Endothelial cell of umbilical vein (primary cell): ENCODE measurements around the gene B3GALT6. TPM values are rescaled to one million over a fixed set of nuclear protein-coding genes. Genes with fewer than 3 reads are reported as not detected.

Experiments
- BruUV-seq: library from RNA; stranded (reverse); fragments of 400-500 nt; replicated peaks from 2 replicates; lab custom pipeline; 2021; lab: Mats Ljungman, UMichigan
- CTCF ChIA-PET: fragments of 300-600, 350-600 bp; sonication (Branson Sonifier 250); formaldehyde crosslinking; loops from one replicate; lab custom pipeline; 2021; ENCODE audit warnings: antibody characterized with exemption, inconsistent platforms; lab: Charles Lee
- POLR2A ChIA-PET: fragments of 300-600, 350-600 bp; sonication (Branson Sonifier 250); formaldehyde crosslinking; loops from one replicate; lab custom pipeline; 2021; ENCODE audit warnings: antibody characterized with exemption, inconsistent platforms; lab: Charles Lee
- DNase-seq: peaks from one replicate; pipeline ENCODE4 v3.0.0-alpha.2; 2011; ENCODE audit warnings: low read depth, low spot score
- FAIRE-seq: peaks from 2 replicates; lab custom pipeline; 2011; peaks lifted over from hg19 to GRCh38; lab: Jason Lieb, UNC
- H2AFZ ChIP-seq: 2 replicates; pipeline ENCODE4 v1.6.0; 2012; ENCODE audit warnings: low read depth, low read length, control low read depth, inconsistent platforms
- H3K27ac ChIP-seq: 2 replicates; pipeline ENCODE4 v1.5.1; 2011; ENCODE audit warnings: low read depth, mild to moderate bottlenecking, control low read depth, low read length, moderate library complexity; ENCODE audit not compliant: insufficient read depth
- H3K27me3 ChIP-seq, 2 experiments: 2 replicates each; pipeline versions ENCODE4 v1.6.0 to v1.6.1; 2011; ENCODE audit warnings: low read length in 2 of 2, mixed read lengths in 1 of 2; ENCODE audit not compliant: control insufficient read depth in 2 of 2, insufficient read depth in 2 of 2
- H3K36me3 ChIP-seq, 2 experiments: 2 replicates in 1 of 2; 3 replicates in 1 of 2; pipeline ENCODE4 v1.5.1; 2011; ENCODE audit warnings: low read length in 2 of 2, mild to moderate bottlenecking in 1 of 2, moderate library complexity in 1 of 2; ENCODE audit not compliant: control insufficient read depth in 2 of 2, insufficient read depth in 2 of 2; ENCODE audit errors: extremely low read depth in 1 of 2
- H3K4me1 ChIP-seq: 3 replicates; pipeline ENCODE4 v1.5.1; 2011; ENCODE audit warnings: mild to moderate bottlenecking, low read length; ENCODE audit not compliant: control insufficient read depth, insufficient read depth; ENCODE audit errors: extremely low read depth
- H3K4me2 ChIP-seq: 2 replicates; pipeline ENCODE4 v1.6.1; 2011; ENCODE audit warnings: low read length, control low read depth, mixed read lengths; ENCODE audit not compliant: insufficient read depth
- H3K4me3 ChIP-seq, 3 experiments: fragments of 200-600 bp in 1 of 3; sonication (generic), shearing (Covaris generic) in 1 of 3; replicated peaks in 1 of 3; 2 replicates each; pipeline ENCODE4 v1.5.1; 2011 to 2016; ENCODE audit warnings: control low read depth in 3 of 3, low read length in 3 of 3, mild to moderate bottlenecking in 2 of 3, inconsistent platforms in 1 of 3, low read depth in 1 of 3, moderate library complexity in 1 of 3; ENCODE audit not compliant: insufficient read depth in 1 of 3
- H3K79me2 ChIP-seq: 2 replicates; pipeline ENCODE4 v1.6.0; 2012; ENCODE audit warnings: low read length, inconsistent platforms; ENCODE audit not compliant: control insufficient read depth, insufficient read depth
- H3K9ac ChIP-seq: replicated peaks from 2 replicates; pipeline ENCODE3; 2011; ENCODE audit warnings: low read length, control low read depth; ENCODE audit not compliant: insufficient read depth; ENCODE audit errors: extremely low read depth
- H3K9me1 ChIP-seq: replicated peaks from 3 replicates; pipeline ENCODE4 v1.6.0; 2011; ENCODE audit warnings: mild to moderate bottlenecking, low read length; ENCODE audit not compliant: control insufficient read depth, insufficient read depth; ENCODE audit errors: extremely low read depth
- H3K9me3 ChIP-seq: replicated peaks from 2 replicates; pipeline ENCODE4 v1.5.1; 2012; ENCODE audit warnings: low read length, inconsistent platforms; ENCODE audit not compliant: control insufficient read depth, insufficient read depth
- H4K20me1 ChIP-seq: replicated peaks from 2 replicates; pipeline ENCODE3; 2011; ENCODE audit warnings: mild to moderate bottlenecking, low read length; ENCODE audit not compliant: control insufficient read depth, insufficient read depth; ENCODE audit errors: extremely low read depth
- EZH2 ChIP-seq: IDR thresholded peaks from 2 replicates; pipeline ENCODE4 v1.6.1; 2012; ENCODE audit warnings: borderline replicate concordance, low read depth, mild to moderate bottlenecking, moderate library complexity, low read length, inconsistent platforms; ENCODE audit not compliant: severe bottlenecking
- FOS ChIP-seq: IDR thresholded peaks from 2 replicates; pipeline ENCODE4 v1.6.1; 2011; ENCODE audit warnings: mild to moderate bottlenecking, low read length, moderate library complexity, borderline replicate concordance; ENCODE audit not compliant: insufficient read depth
- GATA2 ChIP-seq: IDR thresholded peaks from 2 replicates; pipeline ENCODE4 v1.7.0; 2011; ENCODE audit warnings: low read depth, mild to moderate bottlenecking, moderate library complexity, mixed read lengths, low read length; ENCODE audit not compliant: insufficient read length, insufficient read depth
- JUN ChIP-seq: IDR thresholded peaks from 2 replicates; pipeline ENCODE4 v1.6.1; 2011; ENCODE audit warnings: borderline replicate concordance, low read depth; ENCODE audit not compliant: insufficient read length, insufficient read depth
- MYC ChIP-seq: IDR thresholded peaks from one replicate; pipeline ENCODE4 v1.6.1; 2011; ENCODE audit warnings: mild to moderate bottlenecking, low read depth, low read length
- POLR2A ChIP-seq: IDR thresholded peaks from 2 replicates; pipeline ENCODE4 v1.6.1; 2012; ENCODE audit warnings: low read depth, mild to moderate bottlenecking, control low read depth, low read length
- POLR2AphosphoS5 ChIP-seq: IDR thresholded peaks from 2 replicates; pipeline ENCODE4 v1.6.1; 2012; ENCODE audit warnings: low read depth, mild to moderate bottlenecking, control low read depth, low read length, moderate library complexity; ENCODE audit not compliant: insufficient read depth
- dilution Hi-C: fragments of 300-500 bp; cut with MboI; formaldehyde crosslinking; loops from one replicate; pipeline ENCODE4 v1.15.0; 2019; ENCODE audit warnings: low sequenced_read_pairs; ENCODE audit not compliant: extremely low pct_ligation_motif_present
- intact Hi-C: fragments of 100-400 bp; cut with micrococcal nuclease; formaldehyde crosslinking; loops from one replicate; pipeline ENCODE4 v1.10.0; 2022
- polyA plus RNA-seq, 4 experiments: library from polyadenylated mRNA; depleted of rRNA in 3 of 4; stranded (reverse) in 3 of 4; unstranded in 1 of 4; fragments of >200 nt; gene quantifications; 2 replicates each; pipeline versions ENCODE4 v1.2.1 to v1.2.3, GENCODE V29; 2011 to 2012; ENCODE audit warnings: missing spikeins in 1 of 4
- total RNA-seq: library from RNA; stranded (reverse); gene quantifications from 2 replicates; pipeline ENCODE4 v1.2.3, GENCODE V29; 2021
- TF ChIP-seq, protein P1 (sequence below): IDR thresholded peaks from 2 replicates; pipeline ENCODE4 v1.6.1; 2011; ENCODE audit not compliant: insufficient read depth, insufficient read length
- TF ChIP-seq, protein P2 (sequence below), 2 donors: IDR thresholded peaks; 1 replicate in 1 of 2; 2 replicates in 1 of 2; pipeline ENCODE4 v1.5.1; 2011; ENCODE audit warnings: low read length in 2 of 2, mild to moderate bottlenecking in 2 of 2, moderate library complexity in 2 of 2, control low read depth in 1 of 2, inconsistent platforms in 1 of 2, low read depth in 1 of 2; ENCODE audit not compliant: insufficient read depth in 1 of 2; ENCODE audit errors: extremely low read depth in 1 of 2

B3GALT6 gene
- total and polyA plus RNA-seq, 2 donors (not counting 3 experiments of a cell fraction or from before 2014, with no cell fraction given), result 24.6 to 34.1 TPM

- DNase-seq, result no peak
- Histone ChIP-seq H2AFZ (no peak overlapping the region), H3K4me2 (no peak overlapping the region), H3K9ac (no peak overlapping the region), H3K4me1 (no peaks in the 10 kb centered on the region), H3K79me2 (no peaks in the 10 kb centered on the region), H3K27me3 (peaks cover 10 to 14% of the 10 kb centered on the region in 2 experiments), H3K4me3 (no peak overlapping the region), H4K20me1 (no peaks in the 10 kb centered on the region), H3K9me3 (no peaks in the 10 kb centered on the region), H3K9me1 (no peaks in the 10 kb centered on the region), H3K36me3 (no peaks in the 10 kb centered on the region), H3K27ac (no peak overlapping the region)
- CTCF ChIA-PET, result no interaction called here
- dilution Hi-C loops, result no loop called here
- no peak for FAIRE-seq
- intact Hi-C loops, result no loop called here
- BruUV-seq, result no TSS peak
- POLR2A ChIA-PET, result no interaction called here
- no peak for TF ChIP-seq POLR2A
- TF ChIP-seq, protein P1, sequence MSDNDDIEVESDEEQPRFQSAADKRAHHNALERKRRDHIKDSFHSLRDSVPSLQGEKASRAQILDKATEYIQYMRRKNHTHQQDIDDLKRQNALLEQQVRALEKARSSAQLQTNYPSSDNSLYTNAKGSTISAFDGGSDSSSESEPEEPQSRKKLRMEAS, result no peak
- no peak for TF ChIP-seq MYC
- TF ChIP-seq FOS, result no peak
- no peak for TF ChIP-seq JUN
- TF ChIP-seq GATA2, result no peak
- no peak for TF ChIP-seq POLR2AphosphoS5
- no peak for TF ChIP-seq EZH2
- TF ChIP-seq, protein P2, sequence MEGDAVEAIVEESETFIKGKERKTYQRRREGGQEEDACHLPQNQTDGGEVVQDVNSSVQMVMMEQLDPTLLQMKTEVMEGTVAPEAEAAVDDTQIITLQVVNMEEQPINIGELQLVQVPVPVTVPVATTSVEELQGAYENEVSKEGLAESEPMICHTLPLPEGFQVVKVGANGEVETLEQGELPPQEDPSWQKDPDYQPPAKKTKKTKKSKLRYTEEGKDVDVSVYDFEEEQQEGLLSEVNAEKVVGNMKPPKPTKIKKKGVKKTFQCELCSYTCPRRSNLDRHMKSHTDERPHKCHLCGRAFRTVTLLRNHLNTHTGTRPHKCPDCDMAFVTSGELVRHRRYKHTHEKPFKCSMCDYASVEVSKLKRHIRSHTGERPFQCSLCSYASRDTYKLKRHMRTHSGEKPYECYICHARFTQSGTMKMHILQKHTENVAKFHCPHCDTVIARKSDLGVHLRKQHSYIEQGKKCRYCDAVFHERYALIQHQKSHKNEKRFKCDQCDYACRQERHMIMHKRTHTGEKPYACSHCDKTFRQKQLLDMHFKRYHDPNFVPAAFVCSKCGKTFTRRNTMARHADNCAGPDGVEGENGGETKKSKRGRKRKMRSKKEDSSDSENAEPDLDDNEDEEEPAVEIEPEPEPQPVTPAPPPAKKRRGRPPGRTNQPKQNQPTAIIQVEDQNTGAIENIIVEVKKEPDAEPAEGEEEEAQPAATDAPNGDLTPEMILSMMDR (IDR thresholded peaks at IDR 0.05; ENCODE audit: extremely low read depth in 1 of 2, insufficient read depth in 1 of 2, low read depth in 1 of 2, low read length in 2 of 2), result no peak
Measured at GRCh38 chr1:1244192-1244811, 12.3 kb downstream of the B3GALT6 start.
